ENCODE data around the gene CENPVL3.
"Not testable (repeated sequence)": the region's sequence is repeated elsewhere in the genome, so short reads cannot be mapped to it uniquely, and the experiment has no call there.

Gene CENPVL3

GRCh38 chrX:51618241-51619155, at the start of gene CENPVL3:
Gene CENPVL3, minus strand, starts transcription at chrX:51618912. Its CDS starts 39 bp downstream, at chrX:51618873.
- H3K4me3 ChIP-seq (ENCODE audit: low read depth, low read length); H3K27me3 ChIP-seq (replicated peaks); H3K27ac ChIP-seq; H3K36me3 ChIP-seq (replicated peaks); DNase-seq; in situ Hi-C loops (cut with HindIII; ENCODE audit: low pct_ligation_motif_present, low sequenced_read_pairs): not testable (repeated sequence)

- no peak for DNase-seq
- no peak for TF ChIP-seq CTCF (IDR thresholded peaks at IDR 0.05; ENCODE audit: low read depth, low read length, missing control alignments)
- no peaks in the 10 kb centered on the region for H3K27me3 ChIP-seq (replicated peaks)
- no peak overlapping the region for H3K27ac ChIP-seq
- no peaks in the 10 kb centered on the region for H3K36me3 ChIP-seq (replicated peaks)
- in situ Hi-C loops (cut with HindIII; ENCODE audit: low pct_ligation_motif_present, low sequenced_read_pairs), result no loop called here
- H3K4me3 ChIP-seq (ENCODE audit: low read depth, low read length), result no peak overlapping the region
Measured at GRCh38 chrX:51665981-51666380, 47.3 kb upstream of the CENPVL3 start.

GRCh38 chrX:51643377-51643776, 24.7 kb upstream of the CENPVL3 start:
- no peak for TF ChIP-seq CTCF (IDR thresholded peaks at IDR 0.05; ENCODE audit: low read depth, low read length, missing control alignments)
- Histone ChIP-seq H3K4me3 (ENCODE audit: low read depth, low read length) (no peak overlapping the region), H3K27ac (no peak overlapping the region), H3K36me3 (replicated peaks) (no peaks in the 10 kb centered on the region), H3K27me3 (replicated peaks) (no peaks in the 10 kb centered on the region)
- no peak for DNase-seq
- in situ Hi-C loops (cut with HindIII; ENCODE audit: low pct_ligation_motif_present, low sequenced_read_pairs), result no loop called here

- in situ Hi-C loops (cut with HindIII; ENCODE audit: low pct_ligation_motif_present, low sequenced_read_pairs), result no loop called here
- no peak overlapping the region for H3K4me3 ChIP-seq (ENCODE audit: low read depth, low read length)
- H3K36me3 ChIP-seq (replicated peaks), result no peaks in the 10 kb centered on the region
- H3K27me3 ChIP-seq (replicated peaks), result no peaks in the 10 kb centered on the region
- peak; percentile 49 for TF ChIP-seq CTCF (IDR thresholded peaks at IDR 0.05; ENCODE audit: low read depth, low read length, missing control alignments)
- H3K27ac ChIP-seq, result no peak overlapping the region
- DNase-seq, result peak; percentile 32
Measured at GRCh38 chrX:51641421-51642021, 22.8 kb upstream of the CENPVL3 start.

- H3K27ac ChIP-seq; H3K36me3 ChIP-seq (replicated peaks); H3K27me3 ChIP-seq (replicated peaks); DNase-seq; H3K4me3 ChIP-seq (ENCODE audit: low read depth, low read length); in situ Hi-C loops (cut with HindIII; ENCODE audit: low pct_ligation_motif_present, low sequenced_read_pairs): not testable (repeated sequence)
Measured at GRCh38 chrX:51636511-51636910, 17.8 kb upstream of the CENPVL3 start.

- H3K36me3 ChIP-seq (replicated peaks), result no peaks in the 10 kb centered on the region
- in situ Hi-C loops (cut with HindIII; ENCODE audit: low pct_ligation_motif_present, low sequenced_read_pairs), result no loop called here
- peak; percentile 15 for DNase-seq
Measured at GRCh38 chrX:51614353-51615012, 4.2 kb downstream of the CENPVL3 start.

More at GRCh38 chrX:51614353-51615012, 4.2 kb downstream of the CENPVL3 start:
- Histone ChIP-seq H3K27me3 (replicated peaks) (peaks cover 2% of the 10 kb centered on the region), H3K27ac (no peak overlapping the region), H3K4me3 (ENCODE audit: low read depth, low read length) (no peak overlapping the region)
- peak; percentile 63 for TF ChIP-seq CTCF (IDR thresholded peaks at IDR 0.05; ENCODE audit: low read depth, low read length, missing control alignments)
